Measurements from ENCODE around the gene KMT5C.

KMT5C gene

GRCh38 chr19:55304980-55305379, 34.7 kb upstream of the KMT5C start:
- Histone ChIP-seq H3K4me1 (ENCODE audit: low read depth, poor library complexity, severe bottlenecking) (peaks cover 11% of the 10 kb centered on the region), H4K20me1 (ENCODE audit: insufficient read depth) (no peaks in the 10 kb centered on the region), H3K27me3 (ENCODE audit: insufficient read depth, low read depth) (no peaks in the 10 kb centered on the region), H3K36me3 (ENCODE audit: insufficient read depth) (no peaks in the 10 kb centered on the region), H3K9ac (no peak overlapping the region), H3K79me2 (ENCODE audit: insufficient read depth, low read depth) (no peaks in the 10 kb centered on the region), H3K4me2 (no peak overlapping the region), H2AFZ (ENCODE audit: low read depth) (no peak overlapping the region), H3K27ac (no peak overlapping the region), H3K4me3 (IDR thresholded peaks at IDR 0.05; ENCODE audit: insufficient read depth, low read depth, low read length) (no peak overlapping the region)
- no peak for TF ChIP-seq CTCF (conservative IDR thresholded peaks at IDR 0.05; ENCODE audit: low read depth, low read length)

- H4K20me1 ChIP-seq (ENCODE audit: insufficient read depth), result no peaks in the 10 kb centered on the region
- no peak overlapping the region for H3K9ac ChIP-seq
- no peaks in the 10 kb centered on the region for H3K79me2 ChIP-seq (ENCODE audit: insufficient read depth, low read depth)
- no peak overlapping the region for H2AFZ ChIP-seq (ENCODE audit: low read depth)
- H3K4me3 ChIP-seq (IDR thresholded peaks at IDR 0.05; ENCODE audit: insufficient read depth, low read depth, low read length), result no peak overlapping the region
- no peak for TF ChIP-seq CTCF (conservative IDR thresholded peaks at IDR 0.05; ENCODE audit: low read depth, low read length)
- peaks cover 11% of the 10 kb centered on the region for H3K4me1 ChIP-seq (ENCODE audit: low read depth, poor library complexity, severe bottlenecking)
- no peak overlapping the region for H3K4me2 ChIP-seq
- no peaks in the 10 kb centered on the region for H3K36me3 ChIP-seq (ENCODE audit: insufficient read depth)
- no peaks in the 10 kb centered on the region for H3K27me3 ChIP-seq (ENCODE audit: insufficient read depth, low read depth)
- H3K27ac ChIP-seq, result no peak overlapping the region
Observed at GRCh38 chr19:55305491-55305890, 34.2 kb upstream of the KMT5C start.

GRCh38 chr19:55305983-55306562, 33.6 kb upstream of the KMT5C start:
- Histone ChIP-seq H3K4me1 (ENCODE audit: low read depth, poor library complexity, severe bottlenecking) (peaks cover 11% of the 10 kb centered on the region), H4K20me1 (ENCODE audit: insufficient read depth) (no peaks in the 10 kb centered on the region), H3K4me2 (no peak overlapping the region), H2AFZ (ENCODE audit: low read depth) (no peak overlapping the region), H3K4me3 (IDR thresholded peaks at IDR 0.05; ENCODE audit: insufficient read depth, low read depth, low read length) (no peak overlapping the region), H3K9ac (no peak overlapping the region), H3K79me2 (ENCODE audit: insufficient read depth, low read depth) (no peaks in the 10 kb centered on the region), H3K27ac (no peak overlapping the region), H3K27me3 (ENCODE audit: insufficient read depth, low read depth) (no peaks in the 10 kb centered on the region), H3K36me3 (ENCODE audit: insufficient read depth) (no peaks in the 10 kb centered on the region)
- no peak for TF ChIP-seq CTCF (conservative IDR thresholded peaks at IDR 0.05; ENCODE audit: low read depth, low read length)

GRCh38 chr19:55306712-55307111, 33.0 kb upstream of the KMT5C start:
- no peaks in the 10 kb centered on the region for H4K20me1 ChIP-seq (ENCODE audit: insufficient read depth)
- peaks cover 4% of the 10 kb centered on the region for H3K4me1 ChIP-seq (ENCODE audit: low read depth, poor library complexity, severe bottlenecking)
- no peaks in the 10 kb centered on the region for H3K27me3 ChIP-seq (ENCODE audit: insufficient read depth, low read depth)
- no peak overlapping the region for H2AFZ ChIP-seq (ENCODE audit: low read depth)
- no peak overlapping the region for H3K4me3 ChIP-seq (IDR thresholded peaks at IDR 0.05; ENCODE audit: insufficient read depth, low read depth, low read length)
- H3K36me3 ChIP-seq (ENCODE audit: insufficient read depth), result no peaks in the 10 kb centered on the region
- no peak overlapping the region for H3K27ac ChIP-seq
- no peak overlapping the region for H3K9ac ChIP-seq
- H3K79me2 ChIP-seq (ENCODE audit: insufficient read depth, low read depth), result no peaks in the 10 kb centered on the region
- no peak overlapping the region for H3K4me2 ChIP-seq
- TF ChIP-seq CTCF (conservative IDR thresholded peaks at IDR 0.05; ENCODE audit: low read depth, low read length), result no peak

All from KMS-11 (cell line).